ENCODE data around the gene TEAD4. TPM values are rescaled to one million over a fixed set of nuclear protein-coding genes. Genes with fewer than 3 reads are reported as not detected.

TEAD4 gene
- total RNA-seq, 2 experiments from 2014 or later: not detected

- peak overlapping the region; percentile 67; the same call in 1 of the 2 replicates for H3K4me2 ChIP-seq (ENCODE audit: low read length)
- no peaks in the 10 kb centered on the region for H3K9me2 ChIP-seq (ENCODE audit: insufficient read depth, low read length)
- no peak overlapping the region for H3K27ac ChIP-seq (ENCODE audit: low read depth, low read length, poor library complexity, severe bottlenecking)
- no peaks in the 10 kb centered on the region for H3K4me1 ChIP-seq (ENCODE audit: insufficient read depth, low read length, poor library complexity, severe bottlenecking)
- H3K9me3 ChIP-seq (ENCODE audit: low read length): no peaks in the 10 kb centered on the region
- no peaks in the 10 kb centered on the region for H3K36me3 ChIP-seq (ENCODE audit: insufficient read depth, low read length)
- POLR2A ChIA-PET: no interaction called here
- no peaks in the 10 kb centered on the region for H3K79me2 ChIP-seq (ENCODE audit: insufficient read depth, low read depth, low read length)
- intact Hi-C loops (cut with micrococcal nuclease; ENCODE audit: unreplicated experiment): no loop called here
- H4K20me1 ChIP-seq (ENCODE audit: insufficient read depth, low read length): no peaks in the 10 kb centered on the region
- no TSS peak for BruUV-seq (replicated peaks)
- DNase-seq (ENCODE audit: low spot score): no peak
- TF ChIP-seq CTCF (conservative IDR thresholded peaks at IDR 0.05; ENCODE audit: low read length): no peak
- TF ChIP-seq EZH2phosphoT487 (IDR thresholded peaks at IDR 0.05; ENCODE audit: borderline replicate concordance, low read depth, low read length): no peak
- H3K4me3 ChIP-seq (ENCODE audit: low read depth, low read length, poor library complexity, severe bottlenecking): no peak overlapping the region
- H2AFZ ChIP-seq (ENCODE audit: low read length): no peak overlapping the region
- CTCF ChIA-PET (ENCODE audit: unreplicated experiment): interaction anchor here (0.5 to 0.6 kb wide), 2 partner anchors 37 to 201 kb away, joined by 3 read pairs; no protein-coding TSS in a partner anchor
These were observed 119.1 kb downstream of the TEAD4 start for GRCh38 chr12:3078086-3078820.

GRCh38 chr12:3081091-3081490 is 121.9 kb downstream of the TEAD4 start:
- no peaks in the 10 kb centered on the region for H3K9me2 ChIP-seq (ENCODE audit: insufficient read depth, low read length)
- H3K4me2 ChIP-seq (ENCODE audit: low read length): no peak overlapping the region
- ChIA-PET POLR2A (no interaction called here), CTCF (ENCODE audit: unreplicated experiment) (interaction anchor here (0.6 kb wide), 1 partner anchor 589 kb away, joined by 4 read pairs; no protein-coding TSS in a partner anchor)
- H3K79me2 ChIP-seq (ENCODE audit: insufficient read depth, low read depth, low read length): no peaks in the 10 kb centered on the region
- H2AFZ ChIP-seq (ENCODE audit: low read length): no peak overlapping the region
- no peak overlapping the region for H3K27ac ChIP-seq (ENCODE audit: low read depth, low read length, poor library complexity, severe bottlenecking)
- no peaks in the 10 kb centered on the region for H3K9me3 ChIP-seq (ENCODE audit: low read length)
- H4K20me1 ChIP-seq (ENCODE audit: insufficient read depth, low read length): no peaks in the 10 kb centered on the region
- TF ChIP-seq CTCF (conservative IDR thresholded peaks at IDR 0.05; ENCODE audit: low read length): no peak
- H3K4me3 ChIP-seq (ENCODE audit: low read depth, low read length, poor library complexity, severe bottlenecking): no peak overlapping the region
- no TSS peak for BruUV-seq (replicated peaks)
- intact Hi-C loops (cut with micrococcal nuclease; ENCODE audit: unreplicated experiment): no loop called here
- no peak for DNase-seq (ENCODE audit: low spot score)
- no peaks in the 10 kb centered on the region for H3K36me3 ChIP-seq (ENCODE audit: insufficient read depth, low read length)
- H3K4me1 ChIP-seq (ENCODE audit: insufficient read depth, low read length, poor library complexity, severe bottlenecking): no peaks in the 10 kb centered on the region

- Histone ChIP-seq H2AFZ (ENCODE audit: low read length) (no peak overlapping the region), H3K9me3 (ENCODE audit: low read length) (no peaks in the 10 kb centered on the region), H3K9me2 (ENCODE audit: insufficient read depth, low read length) (no peaks in the 10 kb centered on the region), H3K4me3 (ENCODE audit: low read depth, low read length, poor library complexity, severe bottlenecking) (no peak overlapping the region), H4K20me1 (ENCODE audit: insufficient read depth, low read length) (no peaks in the 10 kb centered on the region), H3K4me2 (ENCODE audit: low read length) (no peak overlapping the region), H3K4me1 (ENCODE audit: insufficient read depth, low read length, poor library complexity, severe bottlenecking) (no peaks in the 10 kb centered on the region), H3K27ac (ENCODE audit: low read depth, low read length, poor library complexity, severe bottlenecking) (no peak overlapping the region), H3K79me2 (ENCODE audit: insufficient read depth, low read depth, low read length) (no peaks in the 10 kb centered on the region), H3K36me3 (ENCODE audit: insufficient read depth, low read length) (no peaks in the 10 kb centered on the region)
- ChIA-PET POLR2A (no interaction called here), CTCF (ENCODE audit: unreplicated experiment) (no interaction called here)
- BruUV-seq (replicated peaks): no TSS peak
- TF ChIP-seq CTCF (conservative IDR thresholded peaks at IDR 0.05; ENCODE audit: low read length) (no peak), EZH2phosphoT487 (IDR thresholded peaks at IDR 0.05; ENCODE audit: borderline replicate concordance, low read depth, low read length) (no peak)
- intact Hi-C loops (cut with micrococcal nuclease; ENCODE audit: unreplicated experiment): no loop called here
- no peak for DNase-seq (ENCODE audit: low spot score)
These were observed 122.7 kb downstream of the TEAD4 start for GRCh38 chr12:3081886-3082285.

All from OCI-LY7 (cell line).